ENCODE data around the gene LIMS1.
"Not testable (repeated sequence)": the region's sequence is repeated elsewhere in the genome, so short reads cannot be mapped to it uniquely, and the experiment has no call there.

Gene LIMS1

GRCh38 chr2:108548208-108549003 is 14.1 kb downstream of the LIMS1 start:
- no peak for DNase-seq

GRCh38 chr2:108552566-108552965 is 18.3 kb downstream of the LIMS1 start:
- DNase-seq: no peak

GRCh38 chr2:108553209-108553919 is 19.1 kb downstream of the LIMS1 start:
- no peak for DNase-seq

- DNase-seq: no peak
These were observed 20.3 kb downstream of the LIMS1 start for GRCh38 chr2:108554528-108554927.

GRCh38 chr2:108555572-108555971 is 21.3 kb downstream of the LIMS1 start:
- no peak for DNase-seq

GRCh38 chr2:108556581-108556980 is 22.3 kb downstream of the LIMS1 start:
- DNase-seq: not testable (repeated sequence)

- DNase-seq: no peak
These were observed 26.1 kb downstream of the LIMS1 start for GRCh38 chr2:108560241-108560811.

GRCh38 chr2:108560895-108561530 is 26.7 kb downstream of the LIMS1 start:
- DNase-seq: no peak

GRCh38 chr2:108562274-108562673 is 28.0 kb downstream of the LIMS1 start:
- no peak for DNase-seq

GRCh38 chr2:108564510-108564909 is 30.2 kb downstream of the LIMS1 start:
- no peak for DNase-seq

- no peak for DNase-seq
These were observed 31.6 kb downstream of the LIMS1 start for GRCh38 chr2:108565778-108566375.

- no peak for DNase-seq
These were observed 36.1 kb downstream of the LIMS1 start for GRCh38 chr2:108570416-108570815.

- DNase-seq: no peak
These were observed 37.0 kb downstream of the LIMS1 start for GRCh38 chr2:108571286-108571685.

- DNase-seq: no peak
These were observed 38.8 kb downstream of the LIMS1 start for GRCh38 chr2:108573061-108573460.

GRCh38 chr2:108574332-108574731 is 40.1 kb downstream of the LIMS1 start:
- no peak for DNase-seq

- DNase-seq: peak; percentile 35
These were observed 41.1 kb downstream of the LIMS1 start for GRCh38 chr2:108575132-108575966.

- no peak for DNase-seq
These were observed 42.8 kb downstream of the LIMS1 start for GRCh38 chr2:108577099-108577498.

GRCh38 chr2:108579623-108580022 is 45.4 kb downstream of the LIMS1 start:
- no peak for DNase-seq

- DNase-seq: no peak
These were observed 45.8 kb downstream of the LIMS1 start for GRCh38 chr2:108580050-108580449.

- no peak for DNase-seq
These were observed 49.7 kb downstream of the LIMS1 start for GRCh38 chr2:108583903-108584520.

GRCh38 chr2:108585436-108585835 is 51.2 kb downstream of the LIMS1 start:
- no peak for DNase-seq
